IMR-90 (cell line): ENCODE measurements around the gene DUSP3. TPM values are rescaled to one million over a fixed set of nuclear protein-coding genes. Genes with fewer than 3 reads are reported as not detected.

Experiments used
- ATAC-seq: fragments of 200-7000 bp; cut with Tn5 transposase; 2 replicates; pipeline ENCODE4 v1.9.1; 2020; ENCODE audit warnings: low read depth, mild to moderate bottlenecking, moderate library complexity
- BruUV-seq: library from RNA; stranded (reverse); fragments of 400-500 nt; replicated peaks from 2 replicates; lab custom pipeline; 2021; lab: Mats Ljungman, UMichigan
- CTCF ChIA-PET: fragments of 300-600 bp; formaldehyde crosslinking; extraction: SDS; loops from one replicate; lab custom pipeline; 2021; ENCODE audit warnings: antibody characterized with exemption; lab: Yijun Ruan, JAX
- POLR2A ChIA-PET: fragments of 300-600 bp; sonication (Branson Sonifier 250); formaldehyde crosslinking; loops from one replicate; lab custom pipeline; 2022; ENCODE audit warnings: antibody characterized with exemption; ENCODE audit not compliant: unreplicated experiment; lab: Charles Lee
- DNase-seq: peaks from one replicate; pipeline ENCODE4 v3.0.0; 2013
- H2AFZ ChIP-seq: replicated peaks from 2 replicates; pipeline ENCODE3; 2013; ENCODE audit warnings: low read length, mild to moderate bottlenecking; ENCODE audit not compliant: poor library complexity
- H2AK5ac ChIP-seq: 2 replicates; pipeline ENCODE4 v1.6.1; 2013; ENCODE audit warnings: low read depth, low read length, inconsistent platforms
- H2AK9ac ChIP-seq: replicated peaks from 2 replicates; pipeline ENCODE3; 2013; ENCODE audit warnings: mild to moderate bottlenecking, low read depth, low read length, moderate library complexity; ENCODE audit not compliant: poor library complexity
- H2BK120ac ChIP-seq: 2 replicates; pipeline ENCODE4 v1.6.1; 2013; ENCODE audit warnings: low read depth, low read length, inconsistent platforms
- H2BK15ac ChIP-seq: 3 replicates; pipeline ENCODE4 v1.6.1; 2013; ENCODE audit warnings: low read depth, low read length, inconsistent platforms
- H2BK20ac ChIP-seq: 2 replicates; pipeline ENCODE4 v1.6.1; 2013; ENCODE audit warnings: low read depth, mild to moderate bottlenecking, inconsistent platforms, low read length, moderate library complexity
- H2BK5ac ChIP-seq: 2 replicates; pipeline ENCODE4 v1.6.1; 2013; ENCODE audit warnings: mild to moderate bottlenecking, low read depth, low read length, inconsistent platforms; ENCODE audit not compliant: poor library complexity, severe bottlenecking
- H3K14ac ChIP-seq: replicated peaks from 2 replicates; pipeline ENCODE4 v1.6.1; 2013; ENCODE audit warnings: low read depth, low read length, inconsistent platforms
- H3K18ac ChIP-seq: 2 replicates; pipeline ENCODE4 v1.6.1; 2013; ENCODE audit warnings: low read depth, low read length, control low read depth
- H3K23ac ChIP-seq: 2 replicates; pipeline ENCODE4 v1.6.1; 2013; ENCODE audit warnings: low read depth, low read length, inconsistent platforms
- H3K27ac ChIP-seq: 2 replicates; pipeline ENCODE4 v1.5.1; 2013; ENCODE audit warnings: mild to moderate bottlenecking, control low read depth, low read length; ENCODE audit not compliant: insufficient read depth
- H3K27me3 ChIP-seq: 2 replicates; pipeline ENCODE4 v1.6.1; 2013; ENCODE audit warnings: low read length; ENCODE audit not compliant: control insufficient read depth, insufficient read depth
- H3K36me3 ChIP-seq: 2 replicates; pipeline ENCODE4 v1.6.1; 2013; ENCODE audit warnings: low read length, mixed read lengths; ENCODE audit not compliant: control insufficient read depth, insufficient read depth
- H3K4ac ChIP-seq: 2 replicates; pipeline ENCODE4 v1.6.1; 2013; ENCODE audit warnings: low read depth, low read length, inconsistent platforms
- H3K4me1 ChIP-seq: 2 replicates; pipeline ENCODE4 v1.6.1; 2013; ENCODE audit warnings: low read length, mixed read lengths; ENCODE audit not compliant: control insufficient read depth, insufficient read depth
- H3K4me2 ChIP-seq: 2 replicates; pipeline ENCODE4 v1.6.1; 2013; ENCODE audit warnings: low read depth, mild to moderate bottlenecking, control low read depth, low read length, moderate library complexity
- H3K4me3 ChIP-seq: 2 replicates; pipeline ENCODE4 v1.5.1; 2013; ENCODE audit warnings: low read depth, mild to moderate bottlenecking, control low read depth, low read length, moderate library complexity; ENCODE audit not compliant: insufficient read depth
- H3K56ac ChIP-seq: 2 replicates; pipeline ENCODE4 v1.6.1; 2013; ENCODE audit warnings: low read length, inconsistent platforms; ENCODE audit not compliant: insufficient read depth; ENCODE audit errors: extremely low read depth
- H3K79me1 ChIP-seq, 2 experiments: 2 replicates each; pipeline ENCODE4 v1.6.1; 2013; ENCODE audit warnings: low read length in 2 of 2, inconsistent platforms in 1 of 2, low read depth in 1 of 2
- H3K9ac ChIP-seq: 2 replicates; pipeline ENCODE4 v1.6.1; 2013; ENCODE audit warnings: low read depth, low read length, control low read depth
- H3K9me1 ChIP-seq: 2 replicates; pipeline ENCODE4 v1.6.1; 2013; ENCODE audit warnings: low read length, inconsistent platforms; ENCODE audit not compliant: insufficient read depth
- H3K9me3 ChIP-seq: 2 replicates; pipeline ENCODE4 v1.6.1; 2013; ENCODE audit warnings: low read length; ENCODE audit not compliant: control insufficient read depth, insufficient read depth
- H4K20me1 ChIP-seq: 2 replicates; pipeline ENCODE4 v1.6.1; 2013; ENCODE audit warnings: low read length, inconsistent platforms; ENCODE audit not compliant: insufficient read depth
- H4K5ac ChIP-seq: 2 replicates; pipeline ENCODE4 v1.6.1; 2013; ENCODE audit warnings: mild to moderate bottlenecking, low read depth, low read length, control low read depth
- H4K8ac ChIP-seq, 2 experiments: 2 replicates each; pipeline ENCODE4 v1.6.1; 2013; ENCODE audit warnings: low read depth in 2 of 2, low read length in 2 of 2, control low read depth in 1 of 2, inconsistent platforms in 1 of 2
- H4K91ac ChIP-seq: 2 replicates; pipeline ENCODE4 v1.6.1; 2013; ENCODE audit warnings: low read depth, low read length, inconsistent platforms; ENCODE audit not compliant: insufficient read depth
- MAFK ChIP-seq: IDR thresholded peaks from 2 replicates; pipeline ENCODE4 v1.6.1; 2012; ENCODE audit warnings: low read depth, low read length, improper control_type of control experiment
- WGBS, 2 experiments: methylation state at CpG; one replicate each; pipeline versions ENCODE4 v1.1.5 to v1.1.7; 2013; ENCODE audit warnings: missing lambda C conversion rate in 2 of 2; ENCODE audit not compliant: insufficient read length in 1 of 2; ENCODE audit errors: extremely low coverage in 2 of 2; 5-methylcytosine and 5-hydroxymethylcytosine counted together
- dilution Hi-C: fragments of 300-500 bp; cut with HindIII; formaldehyde crosslinking; loops from one replicate; pipeline ENCODE4 v1.14.3; 2018; ENCODE audit warnings: low sequenced_read_pairs; ENCODE audit not compliant: unreplicated experiment
- in situ Hi-C: fragments of 300-500 bp; cut with MboI; formaldehyde crosslinking; loops from 3 replicates; pipeline ENCODE4 v1.14.3; 2019; ENCODE audit warnings: low sequenced_read_pairs, inconsistent platforms, mixed read lengths
- intact Hi-C: fragments of 100-400 bp; cut with micrococcal nuclease; formaldehyde crosslinking; loops from 2 replicates; pipeline ENCODE4 v1.10.0; 2022
- polyA plus RNA-seq, 3 experiments: library from polyadenylated mRNA; depleted of rRNA; stranded (reverse); fragments of >200 nt; gene quantifications; 2 replicates each; pipeline ENCODE4 v1.2.3, GENCODE V29; 2012; ENCODE audit warnings: low replicate concordance in 1 of 3
- total RNA-seq: library from RNA; depleted of rRNA; stranded (reverse); fragments of >200 nt; gene quantifications from 2 replicates; pipeline ENCODE4 v1.2.3, GENCODE V29; 2012
- TF ChIP-seq, protein P1 (sequence below): fragments of 150-350 bp; IDR thresholded peaks from 2 replicates; pipeline ENCODE4 v1.6.1; 2017; ENCODE audit warnings: mild to moderate bottlenecking, antibody characterized with exemption, low read length, low read depth

The DUSP3 gene
- total and polyA plus RNA-seq, 2 of the 4 experiments (the other 2 are of a cell fraction): 33.3 to 40.9 TPM

DNA sequence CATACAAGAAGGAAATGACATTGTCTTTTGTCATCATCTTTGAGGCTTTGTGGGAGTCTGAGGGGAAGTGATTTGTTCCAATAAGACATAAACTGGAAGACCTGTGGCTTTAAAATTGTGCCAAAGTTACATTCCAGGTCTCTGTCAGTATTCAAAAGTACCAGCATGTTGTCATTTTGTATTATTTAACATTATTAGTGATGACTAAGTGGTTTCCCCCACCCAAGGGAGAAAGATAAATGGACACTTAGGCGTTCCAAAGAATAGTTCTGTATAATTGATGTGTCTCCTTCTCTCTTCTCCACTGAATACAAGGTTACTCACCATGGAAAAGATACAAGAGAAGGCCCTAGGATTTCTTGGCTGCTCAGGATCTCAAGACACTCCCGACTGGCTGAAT lies 5.3 kb upstream of the DUSP3 start:
- H3K4me3 ChIP-seq: no peak overlapping the region
- intact Hi-C loops: loop anchor here (5.0 kb wide), 2 partner anchors 63 to 378 kb away; partner anchors contain the start of gene CD300LG
- H3K4me2 ChIP-seq: peak overlapping the region; percentile 50; the same call in 1 of the 2 replicates
- no peaks in the 10 kb centered on the region for H3K9me3 ChIP-seq
- no peak overlapping the region for H3K27ac ChIP-seq
- in situ Hi-C loops: no loop called here
- peaks cover 7% of the 10 kb centered on the region for H3K9me1 ChIP-seq
- no peak overlapping the region for H4K91ac ChIP-seq
- 0 out of 2 replicates have a peak overlapping the region, but pooled peaks have one; percentile 8 for H2BK20ac ChIP-seq
- ATAC-seq (no peak), DNase-seq (peak; percentile 52)
- no peak overlapping the region for H4K5ac ChIP-seq
- no peak overlapping the region for H2BK5ac ChIP-seq
- H2AK9ac ChIP-seq: no peak overlapping the region
- ChIA-PET CTCF (no interaction called here), POLR2A (no interaction called here)
- H3K27me3 ChIP-seq: no peaks in the 10 kb centered on the region
- H4K8ac ChIP-seq: 0 out of 4 replicates have a peak overlapping the region, but pooled peaks of 1 of the 2 experiments have one; percentile 36
- H3K9ac ChIP-seq: no peak overlapping the region
- no peaks in the 10 kb centered on the region for H3K36me3 ChIP-seq
- H3K4me1 ChIP-seq: peaks cover 7% of the 10 kb centered on the region
- H2BK120ac ChIP-seq: peak overlapping the region; percentile 49; the same call in 1 of the 2 replicates
- H3K23ac ChIP-seq: 0 out of 2 replicates have a peak overlapping the region, but pooled peaks have one; percentile 33
- H3K4ac ChIP-seq: peak overlapping the region; percentile 47; the same call in 1 of the 2 replicates
- H3K18ac ChIP-seq: no peak overlapping the region
- no peak overlapping the region for H2AK5ac ChIP-seq
- no peaks in the 10 kb centered on the region; the same call in 1 of the 2 replicates for H4K20me1 ChIP-seq
- dilution Hi-C loops: no loop called here
- H2AFZ ChIP-seq: no peak overlapping the region
- no peak overlapping the region for H3K56ac ChIP-seq
- TF ChIP-seq, protein P1, sequence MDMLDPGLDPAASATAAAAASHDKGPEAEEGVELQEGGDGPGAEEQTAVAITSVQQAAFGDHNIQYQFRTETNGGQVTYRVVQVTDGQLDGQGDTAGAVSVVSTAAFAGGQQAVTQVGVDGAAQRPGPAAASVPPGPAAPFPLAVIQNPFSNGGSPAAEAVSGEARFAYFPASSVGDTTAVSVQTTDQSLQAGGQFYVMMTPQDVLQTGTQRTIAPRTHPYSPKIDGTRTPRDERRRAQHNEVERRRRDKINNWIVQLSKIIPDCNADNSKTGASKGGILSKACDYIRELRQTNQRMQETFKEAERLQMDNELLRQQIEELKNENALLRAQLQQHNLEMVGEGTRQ: no peak
- peak; percentile 52 for TF ChIP-seq MAFK
- H3K14ac ChIP-seq: peak overlapping the region; percentile 66; the same call in 1 of the 2 replicates
- WGBS, 2 experiments: 75% methylated on average over 1 of the region's 2 CpGs; no CpG with 5 or more reads in 1 of the 2 experiments
- no TSS peak for BruUV-seq
- no peak overlapping the region for H2BK15ac ChIP-seq
- H3K79me1 ChIP-seq: no peaks in the 10 kb centered on the region
